IMR-90 (cell line): ENCODE data around the gene NKAIN2. TPM values are rescaled to one million over a fixed set of nuclear protein-coding genes. Genes with fewer than 3 reads are reported as not detected.

Experiments
- ATAC-seq: fragments of 200-7000 bp; cut with Tn5 transposase; 2 replicates; pipeline ENCODE4 v1.9.1; 2020; ENCODE audit warnings: low read depth, mild to moderate bottlenecking, moderate library complexity
- BruUV-seq: library from RNA; stranded (reverse); fragments of 400-500 nt; replicated peaks from 2 replicates; lab custom pipeline; 2021; lab: Mats Ljungman, UMichigan
- CTCF ChIA-PET: fragments of 300-600 bp; formaldehyde crosslinking; extraction: SDS; loops from one replicate; lab custom pipeline; 2021; ENCODE audit warnings: antibody characterized with exemption; lab: Yijun Ruan, JAX
- POLR2A ChIA-PET: fragments of 300-600 bp; sonication (Branson Sonifier 250); formaldehyde crosslinking; loops from one replicate; lab custom pipeline; 2022; ENCODE audit warnings: antibody characterized with exemption; ENCODE audit not compliant: unreplicated experiment; lab: Charles Lee
- DNase-seq: peaks from one replicate; pipeline ENCODE4 v3.0.0; 2013
- H2AFZ ChIP-seq: replicated peaks from 2 replicates; pipeline ENCODE3; 2013; ENCODE audit warnings: low read length, mild to moderate bottlenecking; ENCODE audit not compliant: poor library complexity
- H2AK5ac ChIP-seq: 2 replicates; pipeline ENCODE4 v1.6.1; 2013; ENCODE audit warnings: low read depth, low read length, inconsistent platforms
- H2AK9ac ChIP-seq: replicated peaks from 2 replicates; pipeline ENCODE3; 2013; ENCODE audit warnings: mild to moderate bottlenecking, low read depth, low read length, moderate library complexity; ENCODE audit not compliant: poor library complexity
- H2BK120ac ChIP-seq: 2 replicates; pipeline ENCODE4 v1.6.1; 2013; ENCODE audit warnings: low read depth, low read length, inconsistent platforms
- H2BK15ac ChIP-seq: 3 replicates; pipeline ENCODE4 v1.6.1; 2013; ENCODE audit warnings: low read depth, low read length, inconsistent platforms
- H2BK20ac ChIP-seq: 2 replicates; pipeline ENCODE4 v1.6.1; 2013; ENCODE audit warnings: low read depth, mild to moderate bottlenecking, inconsistent platforms, low read length, moderate library complexity
- H2BK5ac ChIP-seq: 2 replicates; pipeline ENCODE4 v1.6.1; 2013; ENCODE audit warnings: mild to moderate bottlenecking, low read depth, low read length, inconsistent platforms; ENCODE audit not compliant: poor library complexity, severe bottlenecking
- H3K14ac ChIP-seq: replicated peaks from 2 replicates; pipeline ENCODE4 v1.6.1; 2013; ENCODE audit warnings: low read depth, low read length, inconsistent platforms
- H3K18ac ChIP-seq: 2 replicates; pipeline ENCODE4 v1.6.1; 2013; ENCODE audit warnings: low read depth, low read length, control low read depth
- H3K23ac ChIP-seq: 2 replicates; pipeline ENCODE4 v1.6.1; 2013; ENCODE audit warnings: low read depth, low read length, inconsistent platforms
- H3K27ac ChIP-seq: 2 replicates; pipeline ENCODE4 v1.5.1; 2013; ENCODE audit warnings: mild to moderate bottlenecking, control low read depth, low read length; ENCODE audit not compliant: insufficient read depth
- H3K27me3 ChIP-seq: 2 replicates; pipeline ENCODE4 v1.6.1; 2013; ENCODE audit warnings: low read length; ENCODE audit not compliant: control insufficient read depth, insufficient read depth
- H3K36me3 ChIP-seq: 2 replicates; pipeline ENCODE4 v1.6.1; 2013; ENCODE audit warnings: low read length, mixed read lengths; ENCODE audit not compliant: control insufficient read depth, insufficient read depth
- H3K4ac ChIP-seq: 2 replicates; pipeline ENCODE4 v1.6.1; 2013; ENCODE audit warnings: low read depth, low read length, inconsistent platforms
- H3K4me1 ChIP-seq: 2 replicates; pipeline ENCODE4 v1.6.1; 2013; ENCODE audit warnings: low read length, mixed read lengths; ENCODE audit not compliant: control insufficient read depth, insufficient read depth
- H3K4me2 ChIP-seq: 2 replicates; pipeline ENCODE4 v1.6.1; 2013; ENCODE audit warnings: low read depth, mild to moderate bottlenecking, control low read depth, low read length, moderate library complexity
- H3K4me3 ChIP-seq: 2 replicates; pipeline ENCODE4 v1.5.1; 2013; ENCODE audit warnings: low read depth, mild to moderate bottlenecking, control low read depth, low read length, moderate library complexity; ENCODE audit not compliant: insufficient read depth
- H3K56ac ChIP-seq: 2 replicates; pipeline ENCODE4 v1.6.1; 2013; ENCODE audit warnings: low read length, inconsistent platforms; ENCODE audit not compliant: insufficient read depth; ENCODE audit errors: extremely low read depth
- H3K79me1 ChIP-seq, 2 experiments: 2 replicates each; pipeline ENCODE4 v1.6.1; 2013; ENCODE audit warnings: low read length in 2 of 2, inconsistent platforms in 1 of 2, low read depth in 1 of 2
- H3K9ac ChIP-seq: 2 replicates; pipeline ENCODE4 v1.6.1; 2013; ENCODE audit warnings: low read depth, low read length, control low read depth
- H3K9me1 ChIP-seq: 2 replicates; pipeline ENCODE4 v1.6.1; 2013; ENCODE audit warnings: low read length, inconsistent platforms; ENCODE audit not compliant: insufficient read depth
- H3K9me3 ChIP-seq: 2 replicates; pipeline ENCODE4 v1.6.1; 2013; ENCODE audit warnings: low read length; ENCODE audit not compliant: control insufficient read depth, insufficient read depth
- H4K20me1 ChIP-seq: 2 replicates; pipeline ENCODE4 v1.6.1; 2013; ENCODE audit warnings: low read length, inconsistent platforms; ENCODE audit not compliant: insufficient read depth
- H4K5ac ChIP-seq: 2 replicates; pipeline ENCODE4 v1.6.1; 2013; ENCODE audit warnings: mild to moderate bottlenecking, low read depth, low read length, control low read depth
- H4K8ac ChIP-seq, 2 experiments: 2 replicates each; pipeline ENCODE4 v1.6.1; 2013; ENCODE audit warnings: low read depth in 2 of 2, low read length in 2 of 2, control low read depth in 1 of 2, inconsistent platforms in 1 of 2
- H4K91ac ChIP-seq: 2 replicates; pipeline ENCODE4 v1.6.1; 2013; ENCODE audit warnings: low read depth, low read length, inconsistent platforms; ENCODE audit not compliant: insufficient read depth
- CHD1 ChIP-seq: IDR thresholded peaks from 2 replicates; pipeline ENCODE4 v1.6.1; 2012; ENCODE audit warnings: low read depth, low read length, improper control_type of control experiment
- MAFK ChIP-seq: IDR thresholded peaks from 2 replicates; pipeline ENCODE4 v1.6.1; 2012; ENCODE audit warnings: low read depth, low read length, improper control_type of control experiment
- RFX5 ChIP-seq: IDR thresholded peaks from 2 replicates; pipeline ENCODE4 v1.8.0; 2012; ENCODE audit warnings: low read depth, mild to moderate bottlenecking, low read length, moderate library complexity
- WGBS, 2 experiments: methylation state at CpG; one replicate each; pipeline versions ENCODE4 v1.1.5 to v1.1.7; 2013; ENCODE audit warnings: missing lambda C conversion rate in 2 of 2; ENCODE audit not compliant: insufficient read length in 1 of 2; ENCODE audit errors: extremely low coverage in 2 of 2; 5-methylcytosine and 5-hydroxymethylcytosine counted together
- dilution Hi-C: fragments of 300-500 bp; cut with HindIII; formaldehyde crosslinking; loops from one replicate; pipeline ENCODE4 v1.14.3; 2018; ENCODE audit warnings: low sequenced_read_pairs; ENCODE audit not compliant: unreplicated experiment
- in situ Hi-C: fragments of 300-500 bp; cut with MboI; formaldehyde crosslinking; loops from 3 replicates; pipeline ENCODE4 v1.14.3; 2019; ENCODE audit warnings: low sequenced_read_pairs, inconsistent platforms, mixed read lengths
- intact Hi-C: fragments of 100-400 bp; cut with micrococcal nuclease; formaldehyde crosslinking; loops from 2 replicates; pipeline ENCODE4 v1.10.0; 2022
- polyA plus RNA-seq, 3 experiments: library from polyadenylated mRNA; depleted of rRNA; stranded (reverse); fragments of >200 nt; gene quantifications; 2 replicates each; pipeline ENCODE4 v1.2.3, GENCODE V29; 2012; ENCODE audit warnings: low replicate concordance in 1 of 3
- total RNA-seq: library from RNA; depleted of rRNA; stranded (reverse); fragments of >200 nt; gene quantifications from 2 replicates; pipeline ENCODE4 v1.2.3, GENCODE V29; 2012

NKAIN2 gene
- total and polyA plus RNA-seq, 2 of the 4 experiments (the other 2 are of a cell fraction) = not detected

DNA sequence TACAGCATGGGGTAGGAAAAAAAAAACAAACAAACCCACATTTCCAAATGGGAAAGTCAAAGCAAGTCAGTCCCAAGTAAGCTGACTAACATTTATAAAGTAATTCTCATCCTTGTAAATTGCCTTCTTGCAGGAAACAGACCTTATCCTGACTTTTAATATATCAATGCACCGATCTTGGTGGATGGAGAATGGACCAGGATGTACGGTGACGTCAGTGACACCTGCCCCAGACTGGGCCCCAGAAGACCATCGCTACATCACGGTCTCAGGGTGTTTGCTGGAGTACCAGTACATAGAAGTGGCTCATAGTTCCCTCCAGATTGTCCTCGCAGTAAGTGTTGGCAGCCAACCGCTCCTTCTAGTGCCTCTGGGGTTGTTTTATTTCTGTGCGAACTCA lies 854.4 kb downstream of the NKAIN2 start:
- no TSS peak for BruUV-seq
- no peak overlapping the region for H2AFZ ChIP-seq
- intact Hi-C loops = no loop called here

More for the DNA sequence above, 854.4 kb downstream of the NKAIN2 start:
- Histone ChIP-seq H3K4ac (no peak overlapping the region), H2BK5ac (no peak overlapping the region), H4K5ac (no peak overlapping the region), H2BK120ac (no peak overlapping the region), H3K9me3 (no peaks in the 10 kb centered on the region), H4K91ac (no peak overlapping the region), H2BK20ac (no peak overlapping the region), H3K9ac (no peak overlapping the region), H3K36me3 (no peaks in the 10 kb centered on the region), H3K4me1 (no peaks in the 10 kb centered on the region), H3K4me2 (no peak overlapping the region), H3K9me1 (no peaks in the 10 kb centered on the region), H3K14ac (no peak overlapping the region), H4K20me1 (no peaks in the 10 kb centered on the region), H2AK9ac (no peak overlapping the region), H3K56ac (no peak overlapping the region), H3K27ac (no peak overlapping the region), H4K8ac (no peak overlapping the region), H2AK5ac (no peak overlapping the region), H3K27me3 (no peaks in the 10 kb centered on the region), H2BK15ac (no peak overlapping the region), H3K18ac (no peak overlapping the region), H3K79me1 (no peaks in the 10 kb centered on the region), H3K4me3 (no peak overlapping the region), H3K23ac (no peak overlapping the region)
- dilution Hi-C loops (no loop called here), in situ Hi-C loops (no loop called here)
- POLR2A ChIA-PET = interaction anchor here (0.6 kb wide), 1 partner anchor 109 kb away, joined by 3 read pairs; no protein-coding TSS in a partner anchor
- ATAC-seq (no peak), DNase-seq (no peak)
- 70% methylated on average over 2 of the region's 8 CpGs; no CpG with 5 or more reads in 1 of the 2 experiments for WGBS, 2 experiments
- CTCF ChIA-PET = no interaction called here
- TF ChIP-seq CHD1 = no peak
- no peak for TF ChIP-seq MAFK
- TF ChIP-seq RFX5 = no peak
